NCI-H345 treated with DMSO at 0.1 percent for 48 hours (cell line): Measurements from ENCODE around the gene PTAR1.

Experiments
- DNase-seq: peaks from one replicate; lab custom pipeline; 2025; ENCODE audit not compliant: unreplicated experiment; lab: John Stamatoyannopoulos, UW

PTAR1 gene

DNA sequence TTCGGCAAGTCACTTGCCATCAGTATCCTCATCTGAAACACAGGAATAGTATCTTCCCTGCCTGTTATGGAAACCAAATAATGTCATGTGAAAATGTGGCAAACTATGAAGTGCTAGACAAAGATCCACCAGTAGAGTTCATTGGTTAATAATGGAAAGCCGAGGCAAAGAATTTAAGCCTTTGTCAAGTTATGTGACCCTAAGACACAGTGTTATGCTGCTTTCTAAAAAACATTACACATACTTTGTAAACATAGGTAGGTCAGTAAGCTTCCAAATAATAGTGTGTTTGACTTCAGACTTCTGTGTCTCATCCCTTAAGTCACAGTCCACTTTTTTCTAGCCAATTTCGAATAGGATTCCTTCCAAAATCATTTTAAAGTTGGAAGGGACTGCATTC, 6.0 kb downstream of the PTAR1 start:
- no peak for DNase-seq

DNA sequence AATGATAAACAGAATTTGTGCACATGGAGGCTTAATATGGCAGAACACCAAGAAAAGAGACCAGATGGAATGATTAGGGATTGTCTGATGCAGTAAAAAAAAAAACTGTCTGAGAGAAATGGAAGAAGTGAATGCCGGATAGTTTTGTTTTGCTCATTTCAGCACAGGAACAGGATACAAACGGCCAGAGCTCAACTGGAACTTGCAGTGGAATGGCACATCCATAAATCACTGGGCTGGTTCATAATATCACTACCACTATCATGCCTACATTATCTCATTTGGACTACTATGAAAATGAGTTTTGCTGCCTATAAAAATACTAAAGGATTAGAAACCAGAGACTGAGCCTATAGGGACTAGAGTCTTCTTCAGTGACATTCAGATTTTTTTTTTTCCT, 9.7 kb downstream of the PTAR1 start:
- no peak for DNase-seq

DNA sequence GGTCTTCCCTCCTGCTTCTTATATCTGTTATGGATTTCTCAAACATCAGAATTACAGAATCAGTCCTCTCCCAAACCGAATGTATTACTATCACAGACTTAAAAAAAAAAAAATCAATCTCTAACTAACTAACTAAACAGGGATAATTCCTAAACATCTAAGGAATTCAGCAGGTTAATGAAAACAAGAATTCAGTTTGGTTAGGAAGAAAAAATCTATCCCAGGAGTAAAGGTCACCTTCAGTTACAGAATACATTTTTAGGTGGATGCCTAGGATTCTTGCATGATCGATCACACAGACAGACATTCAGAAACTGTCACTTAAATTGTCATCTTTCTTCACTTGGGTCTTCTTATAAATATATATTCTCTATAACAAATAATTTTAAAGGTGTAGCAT, 11.5 kb downstream of the PTAR1 start:
- no peak for DNase-seq

DNA sequence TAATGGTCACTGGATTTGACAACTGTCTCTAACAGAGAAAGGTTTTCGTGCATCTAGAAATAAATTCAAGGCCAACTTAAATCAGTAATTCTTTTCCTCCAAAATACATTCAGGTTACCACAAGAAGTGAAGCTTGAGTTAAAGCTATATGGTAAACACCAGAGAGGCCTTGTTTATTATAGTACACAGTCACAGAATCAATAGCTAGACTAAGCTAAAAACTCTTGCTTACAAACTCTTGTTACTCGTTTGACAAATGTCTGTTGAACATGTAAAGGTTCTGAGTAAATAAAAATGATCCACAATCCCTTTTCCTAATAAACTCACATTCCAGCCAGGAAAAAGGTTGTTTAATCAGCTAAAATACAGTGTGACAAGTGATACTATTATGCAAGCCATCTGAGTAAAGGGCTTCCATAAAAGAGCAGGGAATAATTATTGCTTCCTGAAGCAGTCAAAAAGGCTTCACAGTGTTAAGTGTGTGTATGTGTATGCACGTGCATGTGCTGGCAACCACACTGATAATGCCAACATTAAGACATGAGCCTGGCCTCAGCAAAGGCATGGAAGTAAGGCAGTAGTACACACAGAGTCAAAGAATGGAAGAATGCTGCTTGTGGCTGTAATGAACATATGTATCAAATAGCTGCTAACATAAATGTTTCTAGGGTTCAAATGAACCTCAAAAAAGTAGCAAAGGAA, 12.8 kb downstream of the PTAR1 start:
- DNase-seq = no peak

DNA sequence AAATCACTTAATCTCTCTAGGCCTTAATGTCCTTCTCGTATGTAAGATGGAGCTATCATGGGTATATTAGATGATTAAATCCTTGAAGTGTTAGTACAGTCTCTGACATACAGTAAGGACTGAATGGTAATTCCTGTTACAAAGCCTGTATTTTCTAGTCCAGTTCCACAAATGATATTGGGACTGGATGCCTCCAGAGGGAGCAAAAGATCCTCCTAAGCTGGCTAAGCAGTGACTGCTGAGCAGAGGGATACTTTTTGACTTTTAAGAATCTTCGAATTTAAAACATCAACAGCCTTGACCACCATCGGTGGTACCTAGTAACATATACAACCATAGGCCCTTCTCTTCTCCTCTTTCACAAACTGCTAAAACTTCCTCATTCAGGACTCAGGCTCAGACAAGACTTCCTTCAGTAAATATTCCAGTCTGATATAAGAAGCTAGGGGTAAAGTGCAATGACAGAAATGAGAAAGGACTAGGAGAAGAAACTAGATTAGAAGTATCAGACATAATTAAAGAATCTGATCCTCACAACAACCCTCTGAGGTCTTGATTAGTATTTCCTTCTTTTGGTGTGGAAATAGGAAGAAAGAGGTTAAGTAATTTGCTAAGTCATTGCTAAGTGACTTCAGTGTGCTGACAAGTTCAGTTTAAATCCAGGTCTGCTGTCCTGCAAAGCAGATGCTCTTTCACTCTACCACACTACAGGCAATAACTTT, 13.9 kb downstream of the PTAR1 start:
- DNase-seq = no peak

DNA sequence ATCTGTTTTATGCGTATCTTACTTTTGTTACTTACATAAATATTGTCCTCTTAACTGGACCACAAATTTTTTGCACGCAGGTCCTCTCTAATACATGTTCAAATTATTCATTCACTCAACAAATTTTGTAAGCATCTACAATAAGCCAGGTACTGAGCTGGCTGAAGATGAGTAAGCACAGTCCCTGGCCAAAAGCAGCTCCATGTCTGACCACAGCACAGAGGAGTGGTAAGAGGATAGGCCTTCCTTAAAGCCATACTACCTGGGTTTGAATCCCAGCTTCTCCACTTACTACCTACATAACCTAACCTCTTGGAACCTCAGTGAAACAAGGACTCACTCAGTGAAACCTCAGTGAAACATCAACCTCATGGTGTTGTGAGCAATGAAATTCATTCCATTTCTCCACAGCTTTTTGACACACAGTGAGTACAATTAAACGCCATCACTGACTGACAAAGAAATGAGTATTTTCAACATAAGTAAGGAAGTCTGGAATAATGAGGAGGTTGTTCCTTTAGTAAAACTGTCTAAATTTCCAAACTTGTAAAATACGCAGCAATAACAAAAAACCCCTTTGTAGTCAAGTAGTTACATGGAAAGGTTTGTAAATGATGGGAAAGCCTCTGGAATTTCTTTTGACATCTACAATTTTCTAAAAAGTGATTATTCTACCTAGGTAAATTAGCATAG, 15.0 kb downstream of the PTAR1 start:
- no peak for DNase-seq

DNA sequence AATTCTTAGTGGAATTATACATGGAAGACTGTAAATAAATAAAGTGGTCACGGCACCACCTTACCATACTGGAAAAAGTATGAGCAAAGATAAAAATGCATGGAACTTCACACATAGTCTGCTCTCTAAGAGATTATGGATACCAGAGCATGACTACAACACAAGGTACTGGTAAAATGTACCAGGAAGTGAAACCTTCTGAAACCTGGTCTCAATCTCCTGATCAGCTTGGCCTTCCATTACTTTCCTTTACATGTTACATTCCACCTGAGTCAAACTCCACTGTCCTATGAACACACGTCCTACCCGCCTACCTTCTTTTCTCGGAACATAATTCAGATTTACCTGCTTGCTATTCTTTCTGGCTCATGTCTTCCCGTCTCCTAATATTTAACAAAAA, 15.9 kb downstream of the PTAR1 start:
- DNase-seq = no peak

DNA sequence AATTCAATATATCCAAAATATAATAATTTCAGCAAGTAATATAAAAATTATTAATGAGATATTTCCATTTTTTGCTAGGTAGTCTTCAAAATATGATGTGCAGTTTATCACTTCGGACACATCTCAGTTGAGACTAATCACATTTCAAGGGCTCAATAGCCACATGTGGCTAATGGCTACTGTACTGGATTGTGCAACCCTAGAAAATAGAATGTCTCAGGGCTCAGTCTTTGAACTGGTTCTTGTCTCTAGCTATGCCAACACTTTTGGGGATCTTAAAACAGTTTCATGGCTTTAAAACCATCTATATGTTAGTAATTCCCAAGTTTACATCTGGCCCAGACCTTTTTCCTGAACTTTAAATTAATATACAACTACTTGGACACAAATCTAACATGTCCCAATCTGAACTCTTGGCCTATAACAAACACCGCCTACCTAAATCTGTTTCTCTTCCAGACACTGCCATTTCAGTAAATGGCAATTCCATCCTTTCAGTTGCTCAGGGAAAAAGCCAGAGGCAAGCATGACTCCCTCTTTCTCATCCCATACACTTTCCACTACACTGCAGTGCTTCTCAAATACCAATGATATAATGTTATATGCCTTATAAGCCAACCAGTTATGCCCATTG, 18.8 kb downstream of the PTAR1 start:
- DNase-seq = no peak

DNA sequence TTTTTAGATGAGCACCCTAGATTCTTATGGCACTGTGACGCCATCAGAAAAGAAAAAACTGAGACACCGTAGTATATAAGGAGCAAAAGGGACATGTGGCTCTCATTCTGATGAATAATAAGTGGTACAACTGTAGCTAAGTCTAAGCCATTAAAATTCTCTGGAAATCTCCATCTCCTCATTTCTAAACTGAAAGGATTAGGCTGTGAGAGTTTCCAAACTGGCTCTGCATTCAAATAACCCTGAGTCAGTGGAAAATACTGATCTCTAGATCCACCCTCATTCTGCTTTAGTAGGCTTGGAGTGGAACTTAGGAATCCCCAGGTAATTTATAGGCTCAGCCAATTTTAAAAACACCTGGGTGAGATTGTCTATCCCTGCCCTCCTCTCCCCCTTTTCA, 28.5 kb downstream of the PTAR1 start:
- DNase-seq = no peak

DNA sequence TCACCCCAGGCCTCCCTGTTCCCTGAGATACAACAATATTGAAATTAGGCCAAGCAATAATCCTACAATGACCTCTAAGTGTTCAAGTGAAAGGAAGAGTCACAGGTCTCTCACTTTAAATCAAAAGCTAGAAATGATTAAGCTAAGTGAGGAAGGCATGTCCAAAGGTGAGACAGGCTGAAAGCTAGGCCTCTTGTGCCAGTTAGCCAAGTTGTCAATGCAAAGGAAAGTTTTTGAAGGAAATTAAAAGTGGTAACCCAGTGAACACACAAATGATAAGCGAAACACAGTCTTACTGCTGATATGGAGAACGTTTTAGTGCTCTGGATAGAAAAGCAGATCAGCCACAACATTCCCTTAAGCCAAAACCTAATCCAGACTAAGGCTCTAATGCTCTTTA, 39.8 kb downstream of the PTAR1 start:
- no peak for DNase-seq

DNA sequence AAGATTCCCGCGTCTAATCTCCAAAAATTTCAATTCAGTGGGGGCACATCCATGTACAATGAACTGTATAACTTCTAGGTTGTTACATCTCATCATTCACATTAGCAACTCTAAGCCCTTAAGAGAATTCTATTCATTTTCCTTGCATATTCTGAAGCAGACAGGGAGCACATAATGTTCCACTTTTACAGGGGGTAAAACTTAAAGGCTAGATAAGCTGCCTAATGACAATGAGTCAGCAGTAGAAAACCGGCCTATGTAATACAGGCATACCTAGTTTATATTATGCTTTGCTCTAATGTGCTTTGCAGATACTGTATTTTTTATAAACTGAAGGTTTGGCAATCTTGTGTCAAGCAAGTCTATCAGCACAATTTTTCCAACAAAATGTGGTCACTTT, 40.4 kb downstream of the PTAR1 start:
- no peak for DNase-seq

DNA sequence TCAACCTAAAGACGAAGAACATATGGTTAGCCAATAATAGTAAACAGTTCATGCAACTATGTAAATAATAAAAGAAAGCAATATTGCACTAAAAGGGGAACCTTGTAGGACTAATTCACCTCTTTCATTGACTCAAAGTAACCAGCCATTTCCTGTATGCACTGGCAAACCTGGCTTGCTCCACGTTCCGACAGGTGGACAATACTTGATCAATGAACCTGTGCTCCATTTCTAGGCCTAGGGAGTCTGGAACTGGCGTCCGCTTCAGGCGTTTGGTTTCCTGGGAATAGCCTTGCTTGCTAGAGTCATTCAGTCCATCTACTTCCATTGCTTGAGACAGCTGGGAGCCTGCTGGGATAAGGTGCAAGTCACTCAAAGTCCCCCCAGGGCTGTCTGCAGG, 41.6 kb downstream of the PTAR1 start:
- DNase-seq = no peak

DNA sequence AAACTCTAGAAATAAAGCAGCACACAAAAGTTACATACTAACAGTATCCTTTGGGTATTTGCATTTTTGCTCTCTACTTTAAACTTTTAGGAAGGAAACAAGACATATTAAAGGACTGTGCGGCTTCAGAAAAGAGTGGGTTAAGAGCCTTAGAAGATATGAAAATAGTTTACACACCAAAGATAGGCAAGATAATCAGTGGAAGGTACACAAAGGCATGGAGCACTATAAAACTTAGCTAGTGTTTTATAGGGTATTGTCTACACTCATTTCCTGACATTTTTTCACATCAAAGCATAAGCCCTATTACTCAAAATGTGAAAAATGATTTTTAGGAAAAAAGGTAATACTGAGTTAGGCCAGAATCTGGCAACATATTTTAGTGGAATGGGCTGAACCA, 44.0 kb downstream of the PTAR1 start:
- no peak for DNase-seq

DNA sequence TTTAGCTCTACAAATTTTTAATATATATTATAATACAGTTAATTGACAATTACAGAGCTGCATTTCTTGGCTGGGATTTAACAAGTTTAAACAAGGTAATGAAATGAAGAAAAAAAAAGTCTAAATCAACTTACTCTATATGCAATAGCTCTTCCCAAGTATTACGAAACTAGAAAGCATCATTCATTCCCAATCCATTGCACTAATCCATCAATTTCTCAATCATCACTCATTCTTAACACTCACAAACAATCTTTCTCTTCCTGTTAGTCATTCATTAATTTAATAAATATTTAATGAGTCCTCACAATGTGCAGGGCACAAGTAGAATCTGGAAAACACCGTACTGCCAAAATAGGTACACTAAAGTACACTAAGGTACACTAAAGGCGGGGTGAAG, 44.7 kb downstream of the PTAR1 start:
- DNase-seq = no peak

DNA sequence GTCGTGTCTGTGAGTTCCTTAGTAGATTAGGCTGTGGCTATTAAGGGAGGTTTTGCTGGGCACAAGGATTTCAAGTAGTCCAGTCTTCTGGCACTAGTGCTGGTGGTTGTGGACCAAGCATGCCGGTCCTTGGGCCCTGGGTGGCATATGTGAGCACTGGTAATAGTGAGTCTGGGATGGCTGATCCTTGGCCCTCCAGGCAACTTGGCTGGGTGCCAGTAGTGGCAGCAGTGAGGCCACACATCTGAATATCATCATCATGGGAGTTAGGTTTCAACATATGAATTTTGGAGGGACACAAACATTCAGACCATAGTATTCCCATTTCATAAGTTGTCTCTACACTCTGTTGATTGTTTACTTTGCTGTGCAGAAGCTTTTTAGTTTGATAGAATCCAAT, 62.3 kb downstream of the PTAR1 start:
- no peak for DNase-seq

DNA sequence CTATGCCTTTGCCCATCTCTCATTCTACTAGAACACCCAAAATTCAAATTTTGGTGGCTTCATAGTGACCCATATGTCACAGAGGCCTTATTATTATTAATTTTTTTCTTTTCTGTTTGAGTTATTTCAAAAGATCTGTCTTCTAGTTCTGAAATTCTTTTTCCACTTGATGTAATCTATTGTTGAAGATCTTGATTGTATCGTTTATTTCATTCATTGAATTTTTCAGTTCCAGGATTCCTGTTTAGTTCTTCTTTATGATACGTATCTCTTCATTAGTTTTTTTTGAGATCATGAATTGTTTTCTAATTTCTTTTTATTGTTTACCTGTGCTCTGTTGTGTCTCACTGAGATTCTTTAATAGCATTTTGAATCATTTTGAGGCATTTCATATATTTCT, 63.0 kb downstream of the PTAR1 start:
- DNase-seq = no peak

DNA sequence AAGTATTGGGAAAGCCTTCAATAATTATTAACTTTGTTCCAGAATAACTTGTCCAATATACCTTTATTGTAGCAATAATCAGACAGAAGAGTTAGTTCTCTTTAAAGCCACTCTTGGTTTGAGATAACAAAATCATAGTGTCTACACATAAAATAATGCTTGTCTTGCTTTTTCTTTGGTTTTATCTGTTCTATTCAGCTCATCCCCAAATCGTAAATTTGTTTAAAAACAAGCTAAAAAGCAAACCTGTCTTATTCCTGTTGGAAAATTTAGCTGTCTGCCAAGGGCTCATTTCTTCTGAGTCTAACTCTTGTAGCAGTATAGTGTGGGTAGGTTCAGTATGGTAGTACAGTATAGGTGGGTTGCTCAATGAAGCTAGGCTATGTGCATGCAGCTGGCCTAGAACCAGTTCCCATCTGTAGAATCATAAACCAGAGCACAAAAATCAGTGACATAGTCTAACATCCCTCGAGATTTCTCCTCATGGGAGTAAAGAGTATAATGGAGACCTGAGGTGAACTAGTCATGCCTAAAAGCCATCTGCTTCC, 69.7 kb downstream of the PTAR1 start:
- DNase-seq = no peak

DNA sequence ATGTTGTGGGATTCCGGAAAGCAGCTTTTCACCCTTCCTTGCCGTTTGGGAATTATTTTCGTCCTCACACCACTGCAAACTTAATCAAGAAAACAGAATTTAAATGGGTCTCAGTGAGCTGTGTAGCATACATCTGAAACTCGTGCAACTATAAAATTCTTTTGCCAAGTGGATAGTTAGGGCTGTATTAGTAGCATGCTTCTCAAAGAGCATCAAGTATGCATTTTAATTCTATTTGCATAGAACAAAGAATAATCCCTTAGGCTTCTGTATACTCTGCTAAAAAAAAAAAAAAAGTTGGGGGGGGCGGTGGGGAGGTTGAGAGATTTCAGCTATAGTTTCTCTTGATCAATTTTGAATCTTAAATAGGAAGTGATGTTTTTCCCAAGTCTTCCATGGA, 75.9 kb downstream of the PTAR1 start:
- DNase-seq = no peak

DNA sequence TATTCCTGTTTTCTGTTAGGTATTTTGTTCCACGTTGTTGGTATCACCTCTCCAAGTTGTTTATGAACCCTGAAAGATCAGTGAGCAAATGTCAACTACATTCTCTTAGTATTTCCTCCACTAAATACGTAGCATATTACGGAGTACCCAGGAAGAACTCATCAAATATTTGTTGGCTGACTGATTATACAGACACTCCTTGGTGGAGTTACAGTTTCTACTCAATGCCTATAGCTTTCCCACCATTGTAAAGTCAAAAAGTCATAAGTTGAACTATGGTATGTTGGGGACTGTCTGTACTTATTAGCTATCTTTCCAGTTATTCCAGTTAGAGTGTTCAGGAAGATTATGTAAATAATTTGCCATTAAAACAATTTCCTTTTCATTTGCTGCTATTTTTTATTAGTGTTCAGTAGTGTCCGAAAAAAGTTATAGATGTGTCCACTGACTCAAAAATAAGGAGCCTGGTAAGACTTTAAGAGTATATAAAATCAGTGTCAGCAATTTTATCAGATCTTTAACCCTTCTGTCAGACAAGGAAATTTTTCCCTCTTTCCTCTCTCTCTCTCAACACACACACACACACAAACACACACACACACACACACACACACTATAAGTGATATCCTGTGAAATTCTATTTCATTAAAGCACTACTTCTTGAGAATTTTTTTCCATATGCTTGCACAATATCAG, 80.8 kb downstream of the PTAR1 start:
- no peak for DNase-seq

DNA sequence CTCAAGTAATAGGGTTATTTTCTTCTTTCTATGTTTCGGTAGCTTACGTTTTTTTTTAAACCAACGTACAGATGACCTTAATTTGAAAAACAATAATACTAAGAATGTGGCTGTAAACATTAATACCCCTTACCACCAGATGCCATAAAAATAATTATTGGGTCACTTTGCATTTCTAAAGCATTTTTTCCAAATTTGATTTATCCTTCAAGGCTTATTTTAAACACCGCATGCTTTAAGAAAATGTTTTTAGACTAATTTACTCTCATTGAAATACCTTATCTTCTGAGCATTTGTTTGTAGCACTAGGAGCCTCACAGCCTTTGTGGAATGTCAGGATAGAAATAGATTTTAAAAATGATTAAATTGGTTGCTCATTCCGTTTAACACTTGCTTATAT, 81.9 kb downstream of the PTAR1 start:
- DNase-seq = no peak

DNA sequence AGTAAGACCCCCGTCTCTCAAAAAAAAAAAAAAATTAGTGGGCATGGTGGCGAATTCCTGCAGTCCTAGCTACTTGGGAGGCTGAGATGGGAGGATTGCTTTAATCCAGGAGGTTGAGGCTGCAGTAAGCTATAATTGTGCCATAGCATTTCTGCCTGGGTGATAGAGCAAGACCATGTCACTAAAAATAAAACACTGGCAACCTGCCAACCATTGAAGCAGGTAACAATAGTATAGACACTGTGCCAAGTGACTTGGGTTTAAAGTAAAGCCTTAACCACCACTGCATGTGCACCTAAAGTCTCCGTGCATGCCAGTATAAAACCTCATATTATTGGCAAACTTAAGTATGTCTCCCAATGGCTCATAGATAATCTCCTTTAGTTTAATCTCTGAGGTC, 84.2 kb downstream of the PTAR1 start:
- DNase-seq = peak; percentile 34
